HEK293 (cell line): ENCODE results near the gene PPP2R5E.

Experiments used
- CTCF ChIA-PET: fragments of 350-600 bp; formaldehyde crosslinking; extraction: SDS; loops from one replicate; lab custom pipeline; 2021; ENCODE audit warnings: antibody characterized with exemption; lab: Yijun Ruan, JAX
- POLR2A ChIA-PET: fragments of 300-600 bp; formaldehyde crosslinking; extraction: SDS; loops from one replicate; lab custom pipeline; 2020; ENCODE audit warnings: antibody characterized with exemption, inconsistent platforms; lab: Yijun Ruan, JAX
- H3K27ac ChIP-seq: fragments of 200-500 bp; sonication (Bioruptor generic); 2 replicates; pipeline ENCODE4 v1.5.1; 2014; ENCODE audit warnings: low read depth, low read length, control low read depth, inconsistent platforms; ENCODE audit errors: extremely low read depth
- H3K36me3 ChIP-seq, 2 experiments: fragments of 200-500 bp in 1 of 2; sonication (Bioruptor generic) in 1 of 2; 1 replicate in 1 of 2; 2 replicates in 1 of 2; pipeline ENCODE4 v1.5.1; 2014 to 2017; ENCODE audit warnings: inconsistent platforms in 2 of 2, low read length in 2 of 2; ENCODE audit not compliant: control insufficient read depth in 2 of 2, insufficient read depth in 1 of 2
- H3K4me1 ChIP-seq: fragments of 200-500 bp; sonication (Bioruptor generic); 2 replicates; pipeline ENCODE4 v1.5.1; 2014; ENCODE audit warnings: mild to moderate bottlenecking, low read length, inconsistent platforms; ENCODE audit not compliant: control insufficient read depth, insufficient read depth
- H3K4me3 ChIP-seq: 2 replicates; pipeline ENCODE4 v1.5.1; 2011; ENCODE audit warnings: low read depth, mild to moderate bottlenecking, control low read depth, low read length, moderate library complexity
- H3K9me3 ChIP-seq: fragments of 200-500 bp; sonication (Bioruptor generic); 2 replicates; pipeline ENCODE4 v1.5.1; 2014; ENCODE audit warnings: low read depth, low read length, inconsistent platforms; ENCODE audit not compliant: control insufficient read depth, insufficient read depth
- KLF16 ChIP-seq: fragments of 450-650 bp; formaldehyde crosslinking; IDR thresholded peaks from 2 replicates; pipeline ENCODE4 v1.5.1; 2017; ENCODE audit warnings: missing biosample characterization, missing genetic modification characterization
- PRDM1 ChIP-seq: fragments of 450-650 bp; formaldehyde crosslinking; IDR thresholded peaks from 2 replicates; pipeline ENCODE4; 2016; ENCODE audit warnings: missing biosample characterization, missing genetic modification characterization
- ZBTB1 ChIP-seq: fragments of 450-650 bp; formaldehyde crosslinking; IDR thresholded peaks from 2 replicates; pipeline ENCODE4 v1.5.1; 2016; ENCODE audit warnings: missing biosample characterization, missing genetic modification characterization
- ZBTB48 ChIP-seq: fragments of 450-650 bp; formaldehyde crosslinking; IDR thresholded peaks from 2 replicates; pipeline ENCODE4 v1.5.1; 2016; ENCODE audit warnings: missing biosample characterization, missing genetic modification characterization
- ZNF140 ChIP-seq: fragments of 450-650 bp; formaldehyde crosslinking; IDR thresholded peaks from 2 replicates; pipeline ENCODE4 v1.5.1; 2016; ENCODE audit warnings: missing biosample characterization, missing genetic modification characterization
- ZNF214 ChIP-seq: fragments of 450-650 bp; formaldehyde crosslinking; IDR thresholded peaks from 2 replicates; pipeline ENCODE4 v1.5.1; 2017; ENCODE audit warnings: missing biosample characterization, mild to moderate bottlenecking, missing genetic modification characterization, borderline replicate concordance
- ZNF311 ChIP-seq: fragments of 450-650 bp; formaldehyde crosslinking; IDR thresholded peaks from 2 replicates; pipeline ENCODE4 v1.5.1; 2017; ENCODE audit warnings: missing biosample characterization, missing genetic modification characterization, borderline replicate concordance
- ZNF324 ChIP-seq: fragments of 450-650 bp; formaldehyde crosslinking; IDR thresholded peaks from 2 replicates; pipeline ENCODE4 v1.5.1; 2016; ENCODE audit warnings: missing biosample characterization, missing genetic modification characterization
- ZNF335 ChIP-seq: fragments of 450-650 bp; formaldehyde crosslinking; conservative IDR thresholded peaks from 2 replicates; pipeline ENCODE4 v1.5.1; 2016; ENCODE audit warnings: missing biosample characterization, missing genetic modification characterization
- ZNF366 ChIP-seq: fragments of 450-650 bp; formaldehyde crosslinking; conservative IDR thresholded peaks from 2 replicates; pipeline ENCODE4 v1.5.1; 2016; ENCODE audit warnings: missing biosample characterization, missing genetic modification characterization
- ZNF394 ChIP-seq: fragments of 450-650 bp; formaldehyde crosslinking; IDR thresholded peaks from 2 replicates; pipeline ENCODE4 v1.5.1; 2016; ENCODE audit warnings: missing biosample characterization, missing genetic modification characterization, mild to moderate bottlenecking, moderate library complexity, borderline replicate concordance
- ZNF473 ChIP-seq: fragments of 450-650 bp; formaldehyde crosslinking; IDR thresholded peaks from 2 replicates; pipeline ENCODE4 v1.5.1; 2017; ENCODE audit warnings: missing biosample characterization, missing genetic modification characterization
- ZNF555 ChIP-seq: fragments of 450-650 bp; formaldehyde crosslinking; conservative IDR thresholded peaks from 2 replicates; pipeline ENCODE4 v1.5.1; 2017; ENCODE audit warnings: missing biosample characterization, mild to moderate bottlenecking, missing genetic modification characterization, inconsistent platforms
- ZNF610 ChIP-seq: fragments of 450-650 bp; formaldehyde crosslinking; IDR thresholded peaks from 2 replicates; pipeline ENCODE4 v1.5.1; 2016; ENCODE audit warnings: missing biosample characterization, missing genetic modification characterization, borderline replicate concordance
- ZNF629 ChIP-seq: fragments of 450-650 bp; formaldehyde crosslinking; IDR thresholded peaks from 2 replicates; pipeline ENCODE4 v1.5.1; 2017; ENCODE audit warnings: missing biosample characterization, missing genetic modification characterization
- ZNF76 ChIP-seq: fragments of 450-650 bp; formaldehyde crosslinking; IDR thresholded peaks from 2 replicates; pipeline ENCODE4; 2016; ENCODE audit warnings: low read depth, missing biosample characterization, missing genetic modification characterization, borderline replicate concordance
- ZNF768 ChIP-seq: fragments of 450-650 bp; formaldehyde crosslinking; IDR thresholded peaks from 2 replicates; pipeline ENCODE4 v1.5.1; 2018; ENCODE audit warnings: missing biosample characterization, mild to moderate bottlenecking, missing genetic modification characterization
- TF ChIP-seq, protein P1 (sequence below): fragments of 450-650 bp; formaldehyde crosslinking; IDR thresholded peaks from 2 replicates; pipeline ENCODE4 v1.5.1; 2016; ENCODE audit warnings: missing biosample characterization, missing genetic modification characterization
- TF ChIP-seq, protein P2 (sequence below): fragments of 450-650 bp; formaldehyde crosslinking; IDR thresholded peaks from 2 replicates; pipeline ENCODE4 v1.5.1; 2016; ENCODE audit warnings: missing biosample characterization, missing genetic modification characterization
- TF ChIP-seq, protein P3 (sequence below): fragments of 450-650 bp; formaldehyde crosslinking; IDR thresholded peaks from 2 replicates; pipeline ENCODE4 v1.5.1; 2016; ENCODE audit warnings: missing biosample characterization, missing genetic modification characterization
- TF ChIP-seq, protein P4 (sequence below): fragments of 450-650 bp; formaldehyde crosslinking; IDR thresholded peaks from 2 replicates; pipeline ENCODE4 v1.5.1; 2016; ENCODE audit warnings: missing biosample characterization, missing genetic modification characterization
- TF ChIP-seq, protein P5 (sequence below): fragments of 450-650 bp; formaldehyde crosslinking; IDR thresholded peaks from 2 replicates; pipeline ENCODE4 v1.5.1; 2017; ENCODE audit warnings: missing biosample characterization, mild to moderate bottlenecking, missing genetic modification characterization, moderate library complexity
- TF ChIP-seq, protein P6 (sequence below): fragments of 450-650 bp; formaldehyde crosslinking; conservative IDR thresholded peaks from 2 replicates; pipeline ENCODE4 v1.5.1; 2016; ENCODE audit warnings: low read depth, missing biosample characterization, missing genetic modification characterization

PPP2R5E gene

DNA sequence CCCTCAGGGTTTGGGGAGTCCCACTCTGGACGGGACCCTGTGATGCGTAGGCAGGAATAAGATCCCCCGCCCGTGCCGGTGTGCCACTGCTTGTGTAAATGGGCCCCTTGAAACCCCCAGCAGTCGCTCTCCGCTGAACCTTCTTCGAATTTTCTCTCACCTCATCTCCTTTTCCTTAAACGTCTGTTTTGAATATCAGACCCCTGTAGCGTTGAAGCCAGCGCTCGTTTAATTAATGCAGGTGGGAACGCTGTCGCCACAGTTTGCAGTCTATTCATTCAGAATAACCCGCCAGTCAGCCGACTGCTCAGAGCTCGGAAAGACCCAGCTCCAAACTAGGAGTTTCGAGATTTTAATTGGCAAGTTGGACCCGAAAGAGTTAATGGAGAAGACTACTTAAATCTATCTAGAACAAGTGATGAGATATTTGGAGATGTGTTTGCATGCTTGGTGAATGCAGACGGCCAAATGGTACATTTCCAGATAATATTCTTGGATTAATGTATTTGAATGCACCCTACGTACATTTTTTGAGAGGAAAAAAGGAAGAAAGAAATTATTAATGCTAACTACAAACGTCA, 739 bp upstream of the PPP2R5E start:
- ChIA-PET CTCF (interaction anchor here (0.6 to 0.9 kb wide), 3 partner anchors 50 to 155 kb away, joined by 3 to 6 read pairs (median 3); no protein-coding TSS in a partner anchor), POLR2A (interaction anchor here (0.7 to 2.0 kb wide), 16 partner anchors 9 to 226 kb away, joined by 3 to 28 read pairs (median 4); partner anchors contain the start of gene WDR89)
- no peaks in the 10 kb centered on the region for H3K9me3 ChIP-seq
- H3K4me3 ChIP-seq: peak overlapping the region; percentile 84
- H3K4me1 ChIP-seq: no peaks in the 10 kb centered on the region; the same call in 1 of the 2 replicates
- peak overlapping the region; percentile 72 for H3K27ac ChIP-seq
- peaks cover 10 to 12% of the 10 kb centered on the region in 2 experiments for H3K36me3 ChIP-seq
- TF ChIP-seq, protein P1, sequence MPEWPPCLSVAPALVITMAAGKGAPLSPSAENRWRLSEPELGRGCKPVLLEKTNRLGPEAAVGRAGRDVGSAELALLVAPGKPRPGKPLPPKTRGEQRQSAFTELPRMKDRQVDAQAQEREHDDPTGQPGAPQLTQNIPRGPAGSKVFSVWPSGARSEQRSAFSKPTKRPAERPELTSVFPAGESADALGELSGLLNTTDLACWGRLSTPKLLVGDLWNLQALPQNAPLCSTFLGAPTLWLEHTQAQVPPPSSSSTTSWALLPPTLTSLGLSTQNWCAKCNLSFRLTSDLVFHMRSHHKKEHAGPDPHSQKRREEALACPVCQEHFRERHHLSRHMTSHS (tag by site-specific recombination): no peak
- TF ChIP-seq, protein P2, sequence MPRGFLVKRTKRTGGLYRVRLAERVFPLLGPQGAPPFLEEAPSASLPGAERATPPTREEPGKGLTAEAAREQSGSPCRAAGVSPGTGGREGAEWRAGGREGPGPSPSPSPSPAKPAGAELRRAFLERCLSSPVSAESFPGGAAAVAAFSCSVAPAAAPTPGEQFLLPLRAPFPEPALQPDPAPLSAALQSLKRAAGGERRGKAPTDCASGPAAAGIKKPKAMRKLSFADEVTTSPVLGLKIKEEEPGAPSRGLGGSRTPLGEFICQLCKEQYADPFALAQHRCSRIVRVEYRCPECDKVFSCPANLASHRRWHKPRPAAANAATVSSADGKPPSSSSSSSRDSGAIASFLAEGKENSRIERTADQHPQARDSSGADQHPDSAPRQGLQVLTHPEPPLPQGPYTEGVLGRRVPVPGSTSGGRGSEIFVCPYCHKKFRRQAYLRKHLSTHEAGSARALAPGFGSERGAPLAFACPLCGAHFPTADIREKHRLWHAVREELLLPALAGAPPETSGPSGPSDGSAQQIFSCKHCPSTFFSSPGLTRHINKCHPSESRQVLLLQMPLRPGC (tag by site-specific recombination): no peak
- TF ChIP-seq ZNF335 (tag by site-specific recombination) (peak; percentile 28), ZNF555 (no peak), ZNF214 (tag by site-specific recombination) (no peak), ZNF76 (tag by site-specific recombination) (no peak), ZNF366 (no peak), ZNF768 (tag by site-specific recombination) (no peak), ZNF629 (no peak), ZNF394 (peak; percentile 68; the same call in 1 of the 2 replicates), PRDM1 (tag by site-specific recombination) (no peak), ZBTB48 (0 out of 2 replicates have a peak, but pooled peaks have one; percentile 43), ZNF140 (tag by site-specific recombination) (no peak), ZNF473 (tag by site-specific recombination) (no peak), ZNF324 (tag by site-specific recombination) (no peak), ZBTB1 (tag by site-specific recombination) (no peak), KLF16 (no peak), ZNF311 (tag by site-specific recombination) (no peak), ZNF610 (tag by site-specific recombination) (no peak)
- TF ChIP-seq, protein P3, sequence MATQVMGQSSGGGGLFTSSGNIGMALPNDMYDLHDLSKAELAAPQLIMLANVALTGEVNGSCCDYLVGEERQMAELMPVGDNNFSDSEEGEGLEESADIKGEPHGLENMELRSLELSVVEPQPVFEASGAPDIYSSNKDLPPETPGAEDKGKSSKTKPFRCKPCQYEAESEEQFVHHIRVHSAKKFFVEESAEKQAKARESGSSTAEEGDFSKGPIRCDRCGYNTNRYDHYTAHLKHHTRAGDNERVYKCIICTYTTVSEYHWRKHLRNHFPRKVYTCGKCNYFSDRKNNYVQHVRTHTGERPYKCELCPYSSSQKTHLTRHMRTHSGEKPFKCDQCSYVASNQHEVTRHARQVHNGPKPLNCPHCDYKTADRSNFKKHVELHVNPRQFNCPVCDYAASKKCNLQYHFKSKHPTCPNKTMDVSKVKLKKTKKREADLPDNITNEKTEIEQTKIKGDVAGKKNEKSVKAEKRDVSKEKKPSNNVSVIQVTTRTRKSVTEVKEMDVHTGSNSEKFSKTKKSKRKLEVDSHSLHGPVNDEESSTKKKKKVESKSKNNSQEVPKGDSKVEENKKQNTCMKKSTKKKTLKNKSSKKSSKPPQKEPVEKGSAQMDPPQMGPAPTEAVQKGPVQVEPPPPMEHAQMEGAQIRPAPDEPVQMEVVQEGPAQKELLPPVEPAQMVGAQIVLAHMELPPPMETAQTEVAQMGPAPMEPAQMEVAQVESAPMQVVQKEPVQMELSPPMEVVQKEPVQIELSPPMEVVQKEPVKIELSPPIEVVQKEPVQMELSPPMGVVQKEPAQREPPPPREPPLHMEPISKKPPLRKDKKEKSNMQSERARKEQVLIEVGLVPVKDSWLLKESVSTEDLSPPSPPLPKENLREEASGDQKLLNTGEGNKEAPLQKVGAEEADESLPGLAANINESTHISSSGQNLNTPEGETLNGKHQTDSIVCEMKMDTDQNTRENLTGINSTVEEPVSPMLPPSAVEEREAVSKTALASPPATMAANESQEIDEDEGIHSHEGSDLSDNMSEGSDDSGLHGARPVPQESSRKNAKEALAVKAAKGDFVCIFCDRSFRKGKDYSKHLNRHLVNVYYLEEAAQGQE: no peak
- TF ChIP-seq, protein P4, sequence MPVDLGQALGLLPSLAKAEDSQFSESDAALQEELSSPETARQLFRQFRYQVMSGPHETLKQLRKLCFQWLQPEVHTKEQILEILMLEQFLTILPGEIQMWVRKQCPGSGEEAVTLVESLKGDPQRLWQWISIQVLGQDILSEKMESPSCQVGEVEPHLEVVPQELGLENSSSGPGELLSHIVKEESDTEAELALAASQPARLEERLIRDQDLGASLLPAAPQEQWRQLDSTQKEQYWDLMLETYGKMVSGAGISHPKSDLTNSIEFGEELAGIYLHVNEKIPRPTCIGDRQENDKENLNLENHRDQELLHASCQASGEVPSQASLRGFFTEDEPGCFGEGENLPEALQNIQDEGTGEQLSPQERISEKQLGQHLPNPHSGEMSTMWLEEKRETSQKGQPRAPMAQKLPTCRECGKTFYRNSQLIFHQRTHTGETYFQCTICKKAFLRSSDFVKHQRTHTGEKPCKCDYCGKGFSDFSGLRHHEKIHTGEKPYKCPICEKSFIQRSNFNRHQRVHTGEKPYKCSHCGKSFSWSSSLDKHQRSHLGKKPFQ (tag by site-specific recombination): 0 out of 2 replicates have a peak, but pooled peaks have one; percentile 27
- TF ChIP-seq, protein P5, sequence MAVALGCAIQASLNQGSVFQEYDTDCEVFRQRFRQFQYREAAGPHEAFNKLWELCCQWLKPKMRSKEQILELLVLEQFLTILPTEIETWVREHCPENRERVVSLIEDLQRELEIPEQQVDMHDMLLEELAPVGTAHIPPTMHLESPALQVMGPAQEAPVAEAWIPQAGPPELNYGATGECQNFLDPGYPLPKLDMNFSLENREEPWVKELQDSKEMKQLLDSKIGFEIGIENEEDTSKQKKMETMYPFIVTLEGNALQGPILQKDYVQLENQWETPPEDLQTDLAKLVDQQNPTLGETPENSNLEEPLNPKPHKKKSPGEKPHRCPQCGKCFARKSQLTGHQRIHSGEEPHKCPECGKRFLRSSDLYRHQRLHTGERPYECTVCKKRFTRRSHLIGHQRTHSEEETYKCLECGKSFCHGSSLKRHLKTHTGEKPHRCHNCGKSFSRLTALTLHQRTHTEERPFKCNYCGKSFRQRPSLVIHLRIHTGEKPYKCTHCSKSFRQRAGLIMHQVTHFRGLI: no peak
- TF ChIP-seq, protein P6, sequence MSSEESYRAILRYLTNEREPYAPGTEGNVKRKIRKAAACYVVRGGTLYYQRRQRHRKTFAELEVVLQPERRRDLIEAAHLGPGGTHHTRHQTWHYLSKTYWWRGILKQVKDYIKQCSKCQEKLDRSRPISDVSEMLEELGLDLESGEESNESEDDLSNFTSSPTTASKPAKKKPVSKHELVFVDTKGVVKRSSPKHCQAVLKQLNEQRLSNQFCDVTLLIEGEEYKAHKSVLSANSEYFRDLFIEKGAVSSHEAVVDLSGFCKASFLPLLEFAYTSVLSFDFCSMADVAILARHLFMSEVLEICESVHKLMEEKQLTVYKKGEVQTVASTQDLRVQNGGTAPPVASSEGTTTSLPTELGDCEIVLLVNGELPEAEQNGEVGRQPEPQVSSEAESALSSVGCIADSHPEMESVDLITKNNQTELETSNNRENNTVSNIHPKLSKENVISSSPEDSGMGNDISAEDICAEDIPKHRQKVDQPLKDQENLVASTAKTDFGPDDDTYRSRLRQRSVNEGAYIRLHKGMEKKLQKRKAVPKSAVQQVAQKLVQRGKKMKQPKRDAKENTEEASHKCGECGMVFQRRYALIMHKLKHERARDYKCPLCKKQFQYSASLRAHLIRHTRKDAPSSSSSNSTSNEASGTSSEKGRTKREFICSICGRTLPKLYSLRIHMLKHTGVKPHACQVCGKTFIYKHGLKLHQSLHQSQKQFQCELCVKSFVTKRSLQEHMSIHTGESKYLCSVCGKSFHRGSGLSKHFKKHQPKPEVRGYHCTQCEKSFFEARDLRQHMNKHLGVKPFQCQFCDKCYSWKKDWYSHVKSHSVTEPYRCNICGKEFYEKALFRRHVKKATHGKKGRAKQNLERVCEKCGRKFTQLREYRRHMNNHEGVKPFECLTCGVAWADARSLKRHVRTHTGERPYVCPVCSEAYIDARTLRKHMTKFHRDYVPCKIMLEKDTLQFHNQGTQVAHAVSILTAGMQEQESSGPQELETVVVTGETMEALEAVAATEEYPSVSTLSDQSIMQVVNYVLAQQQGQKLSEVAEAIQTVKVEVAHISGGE (tag by site-specific recombination): peak; percentile 60; the same call in 1 of the 2 replicates
